Fibroblast of skin of right quadriceps (primary cell): ENCODE data around the gene SBF1.
A peak's percentile ranks its signal among the peaks of the same experiment; 100 is the strongest.
"Not testable (repeated sequence)": the region's sequence is repeated elsewhere in the genome, so short reads cannot be mapped to it uniquely, and the experiment has no call there.

Experiments used
- DNase-seq: peaks from one replicate; pipeline ENCODE4 v3.0.0-alpha.2; 2013

Gene SBF1

DNA sequence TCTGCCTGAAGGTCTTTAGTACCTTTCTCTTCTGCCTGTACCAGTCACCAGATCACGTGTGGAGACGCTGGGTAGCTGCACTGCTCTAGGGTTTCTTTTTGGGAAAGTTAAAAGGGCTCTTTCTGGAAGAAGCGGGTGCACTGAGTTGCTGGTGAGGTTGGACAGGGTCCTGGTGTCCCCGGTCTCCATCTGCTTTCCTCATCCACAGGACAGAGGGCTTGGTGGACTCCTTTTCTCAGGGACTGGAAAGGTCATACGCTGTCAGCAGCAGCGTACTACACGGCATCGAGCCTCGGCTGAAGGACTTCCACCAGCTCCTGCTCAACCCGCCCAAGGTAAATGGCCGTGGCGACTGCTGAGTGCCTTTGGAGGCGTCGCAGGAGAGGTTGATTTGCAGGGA lies 52.8 kb downstream of the SBF1 start:
- no peak for DNase-seq

DNA sequence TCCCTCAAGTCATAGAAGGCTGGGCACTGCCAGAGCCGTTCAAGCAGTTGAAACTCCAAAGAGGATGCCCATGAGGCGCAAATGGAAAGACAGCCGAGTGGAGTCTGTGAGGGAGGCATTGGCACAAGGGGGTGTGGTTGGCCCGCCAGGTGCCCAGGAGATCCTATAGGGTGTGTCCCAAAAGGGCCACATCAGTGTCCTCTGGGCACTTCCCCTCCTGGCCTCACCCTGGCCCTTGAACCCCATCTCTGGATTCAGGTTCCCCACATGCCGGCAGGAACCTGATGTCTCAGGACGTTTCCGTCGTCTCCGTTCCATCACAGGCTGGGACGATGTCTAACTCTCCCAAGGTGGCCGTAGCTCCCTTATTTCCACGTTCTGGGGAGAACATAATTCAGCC lies 54.3 kb downstream of the SBF1 start:
- no peak for DNase-seq

DNA sequence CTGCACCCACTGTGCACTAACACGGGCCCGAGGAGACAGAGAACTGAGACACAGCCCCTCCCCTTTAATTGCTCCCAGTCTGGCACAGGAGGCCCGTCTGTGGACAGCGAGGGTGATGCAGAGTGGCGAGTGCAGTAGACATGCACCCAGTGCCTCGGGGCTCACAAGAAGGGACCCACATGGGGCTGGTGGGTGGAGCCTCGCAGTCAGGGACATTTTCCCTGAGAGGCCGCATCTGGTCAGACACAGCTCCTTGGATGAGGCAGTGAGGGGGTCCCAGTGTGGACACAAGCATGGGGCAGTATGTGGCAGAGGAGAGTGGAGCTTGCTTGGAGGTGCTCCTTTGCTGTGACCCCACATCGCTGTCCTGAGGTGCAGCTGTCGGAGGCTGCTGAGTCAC lies 54.8 kb downstream of the SBF1 start:
- DNase-seq: no peak

DNA sequence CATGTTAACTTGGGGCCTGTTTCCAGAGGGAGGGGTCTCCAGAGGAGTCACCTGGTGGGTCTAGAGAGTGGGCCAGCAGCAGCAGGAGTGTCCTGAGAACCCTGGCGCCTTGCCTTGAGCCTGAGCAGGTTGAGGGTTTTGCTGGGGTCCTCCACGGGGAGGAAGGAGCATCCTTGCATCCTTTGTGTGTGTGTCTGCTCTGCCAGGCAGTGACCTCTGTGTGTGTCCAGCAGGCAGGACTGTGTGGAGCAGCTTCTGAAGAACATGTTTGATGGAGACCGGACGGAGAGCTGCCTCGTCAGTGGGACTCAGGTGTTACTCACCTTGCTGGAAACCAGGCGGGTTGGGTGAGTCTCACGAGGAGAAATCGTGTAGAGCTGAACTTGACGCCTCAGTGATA lies 55.7 kb downstream of the SBF1 start:
- DNase-seq: no peak

DNA sequence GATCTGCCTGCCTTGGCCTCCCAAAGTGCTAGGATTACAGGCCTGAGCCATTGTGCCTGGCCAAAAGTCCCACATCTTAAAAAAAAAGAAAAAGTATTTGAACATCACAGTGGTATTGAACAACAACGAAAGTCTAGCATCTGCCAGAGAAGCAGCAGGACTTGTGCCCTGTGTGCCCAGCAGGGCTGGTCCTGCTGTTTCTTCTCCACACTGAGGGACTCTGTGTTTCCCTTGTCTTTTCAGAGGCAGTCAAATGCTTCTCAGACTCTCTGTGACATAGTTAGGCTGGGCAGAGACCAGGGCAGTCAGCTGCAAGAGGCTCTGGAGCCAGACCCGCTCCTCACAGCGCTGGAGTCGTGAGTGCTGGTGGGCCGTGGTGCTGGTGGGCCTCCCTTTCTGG lies 56.2 kb downstream of the SBF1 start:
- DNase-seq: no peak

DNA sequence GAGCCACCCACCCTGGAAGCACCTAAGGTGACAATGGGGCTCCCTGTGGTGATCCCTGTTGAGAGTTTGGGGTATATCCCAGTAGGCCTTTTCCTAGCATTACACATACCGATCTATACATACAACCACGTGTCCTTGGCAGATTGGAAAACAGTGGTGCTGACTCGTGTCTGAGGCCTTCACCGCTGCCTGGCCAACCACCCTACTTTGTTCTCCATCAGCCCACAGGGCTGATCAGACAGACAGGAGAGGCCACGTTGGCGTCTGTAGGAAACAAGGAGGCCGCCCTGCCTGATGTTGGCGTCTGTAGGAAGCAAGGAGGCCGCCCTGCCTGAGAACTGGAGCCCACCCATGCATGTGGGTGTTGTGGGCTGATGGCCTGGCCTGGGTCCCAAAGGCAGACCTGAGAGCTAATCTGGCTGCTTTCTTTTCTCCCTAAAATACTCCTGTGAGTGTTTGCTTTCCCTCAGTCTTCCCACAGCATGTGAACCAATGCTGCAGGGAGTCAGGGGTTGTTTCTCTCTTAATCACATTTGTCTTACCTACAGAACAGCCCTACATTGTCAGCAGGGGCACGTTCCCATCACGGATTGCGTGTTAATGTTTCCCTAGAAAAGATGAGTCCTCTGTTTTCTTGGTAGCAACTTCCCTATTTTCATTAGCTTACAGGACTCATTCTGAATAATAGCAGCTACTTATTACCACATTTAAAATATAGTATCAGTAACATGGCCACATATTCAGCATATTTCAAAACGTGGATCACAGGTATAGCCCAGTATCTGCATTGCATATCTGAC lies 57.2 kb downstream of the SBF1 start:
- peak; percentile 49 for DNase-seq

DNA sequence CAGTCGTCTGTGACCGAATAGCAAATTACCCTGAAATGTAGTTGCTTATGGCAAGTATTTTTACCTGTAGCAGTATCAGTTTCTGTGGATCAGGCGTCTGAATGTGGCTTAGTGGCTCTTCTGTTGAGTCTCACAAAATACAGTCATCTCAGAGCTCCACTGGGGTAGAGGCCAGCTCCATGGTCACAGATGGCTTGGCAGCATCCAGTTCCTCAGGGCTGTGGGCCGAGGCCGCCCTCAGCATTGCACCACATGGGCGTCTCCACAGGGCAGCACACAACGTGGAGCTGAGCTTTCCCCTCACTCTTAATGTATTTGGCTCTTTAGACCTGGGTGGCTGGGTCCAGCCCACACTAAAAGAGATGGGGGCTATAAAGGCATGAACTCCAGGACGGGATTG lies 57.8 kb downstream of the SBF1 start:
- no peak for DNase-seq

DNA sequence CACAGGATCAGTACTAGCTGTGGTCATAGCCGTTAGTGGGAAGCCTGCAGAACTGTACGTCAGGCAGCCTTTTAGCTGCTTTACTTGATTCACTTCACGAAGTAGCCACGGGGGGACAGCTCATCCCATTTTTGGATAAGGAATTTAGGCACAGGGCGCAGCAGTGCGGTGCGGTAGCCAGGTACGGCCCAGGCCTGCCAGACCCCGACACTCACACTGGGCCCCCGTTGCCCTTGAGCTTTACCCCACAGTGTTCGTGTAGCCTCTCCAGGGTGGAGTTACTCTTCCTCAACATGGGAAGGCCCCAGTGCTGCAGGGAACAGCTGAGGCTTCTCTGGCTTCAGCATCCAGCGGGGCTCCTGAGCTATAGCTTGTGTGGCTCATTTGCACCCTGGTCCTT lies 59.4 kb downstream of the SBF1 start:
- no peak for DNase-seq

DNA sequence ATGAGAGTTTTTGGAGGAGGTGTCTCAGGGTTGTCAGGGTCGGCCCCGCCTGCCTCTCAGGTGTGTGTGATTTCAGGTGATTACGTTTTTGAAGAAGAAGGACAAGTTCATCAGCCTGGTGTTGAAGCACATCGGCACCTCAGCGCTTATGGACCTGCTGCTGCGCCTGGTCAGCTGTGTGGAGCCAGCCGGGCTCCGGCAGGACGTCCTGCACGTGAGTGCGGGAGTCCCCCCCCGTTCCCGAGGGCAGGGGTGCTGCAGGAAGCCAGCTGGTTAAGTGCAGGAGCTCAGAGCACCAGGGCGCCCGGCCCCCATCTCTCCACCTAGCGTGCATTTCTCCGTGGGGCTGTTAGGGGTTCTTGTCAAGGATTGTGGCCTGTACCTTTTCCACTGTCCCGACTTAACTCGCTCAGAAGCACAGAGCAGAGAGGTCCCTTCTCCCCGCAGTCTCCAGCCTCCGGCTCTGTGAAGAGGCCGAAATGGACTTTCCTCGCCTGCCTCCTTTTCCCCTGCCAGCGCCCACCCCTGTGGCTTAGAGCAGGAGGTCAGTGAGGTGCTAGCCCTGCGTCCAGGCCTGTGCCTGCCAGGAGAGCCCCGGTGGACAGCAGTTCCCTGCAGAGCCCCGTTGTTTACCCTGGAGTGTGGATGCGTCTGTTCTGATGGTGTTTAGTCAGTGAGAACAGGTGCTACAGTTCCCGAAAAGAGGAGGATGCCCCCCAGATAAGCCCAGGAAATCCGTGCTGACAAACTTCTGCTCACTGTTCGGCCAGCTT lies 60.2 kb downstream of the SBF1 start:
- no peak for DNase-seq

DNA sequence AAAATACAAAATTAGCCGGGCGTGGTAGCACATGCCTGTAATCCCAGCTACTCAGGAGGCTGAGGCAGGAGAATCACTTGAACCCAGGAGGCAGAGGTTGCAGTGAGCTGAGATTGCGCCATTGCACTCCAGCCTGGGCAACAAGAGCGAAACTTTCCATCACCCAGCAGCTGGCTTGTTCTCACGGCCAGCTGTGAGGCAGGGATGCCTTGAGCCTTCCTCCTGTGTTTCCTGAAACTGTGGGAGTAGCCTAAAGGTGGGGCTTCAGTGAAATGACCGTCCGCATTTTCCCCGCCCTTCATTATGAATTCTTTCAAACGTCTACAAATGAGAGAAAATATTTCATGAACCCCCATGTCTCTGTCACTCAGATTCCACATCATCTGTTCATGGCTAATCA lies 65.9 kb downstream of the SBF1 start:
- not testable (repeated sequence) for DNase-seq

DNA sequence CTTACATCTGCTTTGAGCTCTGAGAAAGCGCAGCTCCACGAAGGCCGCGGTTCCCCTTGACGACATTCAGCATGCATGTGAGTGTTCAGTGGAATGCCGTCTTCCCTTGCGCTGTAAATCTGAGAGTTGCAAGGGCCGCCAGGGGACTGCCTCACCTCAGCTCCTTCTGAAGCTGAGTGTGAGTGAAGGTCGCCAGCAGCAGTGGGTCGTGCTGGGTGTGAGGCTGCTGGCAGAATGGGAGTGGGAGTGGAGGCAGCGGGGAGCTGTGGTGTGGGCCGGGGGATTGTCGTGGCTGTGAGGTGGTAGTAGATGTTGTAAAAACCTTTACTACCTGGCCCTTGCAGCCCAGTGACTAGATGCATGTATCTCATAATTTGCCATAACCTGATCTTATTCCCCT lies 66.5 kb downstream of the SBF1 start:
- DNase-seq: no peak

DNA sequence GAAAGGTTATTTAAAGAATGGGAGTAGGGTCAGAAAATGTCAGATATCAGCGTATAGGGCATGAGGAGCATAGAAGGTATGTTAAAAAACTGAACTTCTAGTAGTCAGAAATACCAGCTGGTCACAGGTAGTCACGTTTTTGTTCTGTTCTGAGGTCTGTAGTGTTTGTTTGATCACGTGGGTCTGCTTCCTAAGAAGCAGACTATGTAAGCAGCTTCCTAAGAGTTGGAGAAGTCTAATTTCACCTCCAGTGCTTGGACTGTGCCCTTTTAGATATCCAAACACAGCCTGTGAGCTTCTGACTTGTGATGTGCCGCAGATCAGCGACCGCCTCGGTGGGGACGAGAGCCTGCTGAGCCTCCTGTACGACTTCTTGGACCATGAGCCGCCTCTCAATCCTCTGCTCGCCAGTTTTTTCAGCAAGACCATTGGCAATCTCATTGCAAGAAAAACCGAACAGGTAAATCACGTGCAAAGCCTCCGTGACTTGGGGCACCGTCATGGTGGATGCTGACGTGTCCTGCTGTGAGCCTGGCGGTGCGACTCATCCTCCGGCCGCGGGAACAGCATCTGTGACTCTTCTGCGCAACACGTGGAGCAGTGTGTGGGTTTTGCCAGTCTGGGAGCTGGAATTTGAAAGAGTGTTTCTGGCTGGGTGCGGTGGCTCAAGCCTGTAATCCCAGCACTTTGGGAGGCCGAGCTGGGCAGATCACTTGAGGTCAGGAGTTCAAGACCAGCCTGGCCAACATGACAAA lies 68.2 kb downstream of the SBF1 start:
- DNase-seq: no peak

DNA sequence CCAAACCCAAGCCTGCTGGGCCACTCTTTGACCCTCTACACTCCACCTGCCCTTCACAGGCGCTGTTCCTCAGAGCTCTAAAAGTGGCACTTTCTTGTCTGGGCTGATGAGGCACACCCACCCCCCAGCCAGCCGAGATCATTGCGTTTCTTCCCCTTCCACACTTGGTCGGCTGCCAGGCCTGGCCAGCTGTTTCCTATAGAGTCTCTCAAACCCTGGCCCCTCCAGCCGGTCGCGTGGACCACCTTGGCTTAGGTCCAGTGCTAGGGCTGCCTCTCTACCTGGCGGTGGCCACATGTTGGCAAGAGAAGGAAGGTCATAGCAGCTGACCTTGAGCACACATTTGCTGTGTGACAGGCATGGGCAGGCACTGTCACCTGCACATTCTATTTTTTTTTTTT lies 71.1 kb downstream of the SBF1 start:
- DNase-seq: no peak

DNA sequence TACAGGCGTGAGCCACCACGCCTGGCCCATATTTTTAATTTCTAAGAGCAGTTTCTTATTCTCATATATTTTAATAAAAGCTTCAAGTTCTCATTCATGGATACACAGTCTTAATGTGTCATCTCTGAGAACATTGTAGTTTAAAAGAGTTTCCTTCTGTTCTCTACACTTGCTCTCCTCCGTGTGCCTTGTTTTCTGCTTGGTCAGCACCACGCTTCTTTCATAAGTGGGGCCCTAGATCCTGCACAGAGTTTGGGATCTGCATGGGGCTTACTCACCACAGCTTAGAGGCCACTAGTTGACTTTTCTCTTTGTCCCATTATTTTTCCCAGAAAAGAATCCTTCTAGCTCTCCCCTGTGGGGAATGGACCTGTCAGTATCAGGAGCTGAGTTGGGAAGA lies 72.9 kb downstream of the SBF1 start:
- no peak for DNase-seq

DNA sequence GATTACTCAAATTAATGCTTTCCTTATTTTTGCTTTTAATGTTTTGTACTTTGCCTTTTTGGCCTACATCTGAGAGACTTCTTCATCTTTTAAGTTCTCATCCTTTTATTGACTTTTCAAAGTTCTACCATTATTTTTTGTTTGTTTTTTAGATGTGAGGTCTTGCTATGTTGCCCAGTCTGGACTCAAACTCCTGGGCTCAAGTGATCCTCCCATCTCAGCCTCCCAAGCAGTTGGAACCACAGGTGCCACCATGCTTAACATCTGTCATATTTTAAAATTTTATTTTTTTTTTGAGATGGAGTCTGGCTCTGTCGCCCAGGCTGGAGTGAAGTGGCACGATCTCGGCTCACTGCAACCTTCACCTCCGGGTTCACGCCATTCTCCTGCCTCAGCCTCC lies 73.9 kb downstream of the SBF1 start:
- no peak for DNase-seq

DNA sequence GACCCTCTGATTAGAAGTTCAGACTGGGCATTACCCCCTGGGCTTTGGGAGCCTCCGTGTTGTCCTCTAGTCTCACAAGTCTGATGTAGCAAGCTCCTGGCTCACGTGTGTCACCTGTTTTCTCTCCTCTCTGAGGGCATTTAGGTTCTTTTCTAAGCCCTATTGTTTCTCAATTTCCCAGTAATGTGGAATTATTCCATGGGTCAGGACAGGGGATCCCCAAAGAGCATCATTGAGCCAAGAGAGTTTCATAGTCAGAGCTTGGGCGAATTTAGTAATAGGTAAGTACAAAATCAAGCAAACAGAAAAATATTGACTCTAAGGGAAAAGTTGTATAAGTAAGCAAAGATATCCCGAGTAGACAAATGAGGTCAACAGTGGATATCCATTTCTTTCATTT lies 74.4 kb downstream of the SBF1 start:
- no peak for DNase-seq

DNA sequence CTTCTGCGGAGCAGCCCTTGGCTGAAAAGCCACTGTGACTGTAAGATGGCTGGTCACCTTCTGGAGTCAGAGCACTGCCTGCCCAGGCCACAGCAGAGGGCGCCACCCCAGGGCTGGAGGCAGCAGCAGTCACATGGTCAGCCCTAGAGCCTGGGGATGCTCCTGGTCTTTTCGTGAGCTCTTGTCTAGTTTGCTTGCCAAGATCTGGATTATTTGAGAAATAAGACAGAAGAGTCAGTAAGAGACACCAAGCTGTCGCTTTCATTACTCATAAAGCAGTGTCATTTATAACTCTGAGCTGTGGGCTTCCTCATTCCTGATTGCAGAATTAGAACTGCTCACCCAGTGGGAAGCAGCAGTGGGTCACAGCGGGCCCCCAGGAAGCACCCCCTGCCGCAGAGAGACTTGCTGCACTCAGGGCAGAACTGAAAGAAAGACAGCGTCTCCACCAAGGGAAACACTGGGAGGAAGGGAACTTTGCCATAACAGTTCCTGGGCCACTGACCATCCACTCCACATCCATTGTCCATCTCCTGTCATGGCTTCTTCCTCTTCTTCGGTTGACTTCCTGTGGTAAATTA lies 75.0 kb downstream of the SBF1 start:
- DNase-seq: no peak

DNA sequence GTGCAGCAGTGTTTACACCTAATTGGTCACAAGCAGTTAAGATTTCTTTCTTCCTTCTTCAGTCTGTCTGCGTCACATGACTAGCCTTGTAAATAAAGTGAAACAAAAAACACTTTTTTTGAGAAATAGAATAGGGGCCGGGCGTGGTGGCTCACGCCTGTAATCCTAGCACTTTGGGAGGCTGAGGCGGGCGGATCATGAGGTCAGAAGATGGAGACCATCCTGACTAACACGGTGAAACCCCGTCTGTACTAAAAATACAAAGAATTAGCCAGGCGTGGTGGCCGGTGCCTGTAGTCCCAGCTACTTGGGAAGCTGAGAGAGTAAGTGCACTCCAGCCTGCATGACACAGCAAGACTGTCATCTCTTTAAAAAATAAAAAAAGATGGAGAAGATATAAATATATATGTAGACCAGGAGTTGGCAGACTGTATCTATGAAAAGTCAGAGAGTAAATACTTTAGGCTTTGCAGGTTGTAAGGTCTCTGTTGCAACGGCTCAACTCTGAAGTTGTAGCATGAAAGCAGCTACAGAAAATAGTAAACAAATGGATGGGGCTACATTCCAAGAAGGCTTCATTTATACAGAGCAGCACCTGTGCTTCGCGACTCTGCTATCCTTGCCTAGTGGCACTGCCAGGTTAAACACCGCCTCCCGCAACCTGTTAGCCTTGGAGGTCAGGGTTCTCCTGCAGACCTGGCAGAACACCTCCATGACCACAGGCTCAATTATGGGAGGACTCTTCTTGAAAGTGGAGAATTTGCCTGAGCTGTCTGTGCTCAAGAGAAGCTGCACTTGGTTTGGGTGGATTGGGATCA lies 75.8 kb downstream of the SBF1 start:
- DNase-seq: no peak

DNA sequence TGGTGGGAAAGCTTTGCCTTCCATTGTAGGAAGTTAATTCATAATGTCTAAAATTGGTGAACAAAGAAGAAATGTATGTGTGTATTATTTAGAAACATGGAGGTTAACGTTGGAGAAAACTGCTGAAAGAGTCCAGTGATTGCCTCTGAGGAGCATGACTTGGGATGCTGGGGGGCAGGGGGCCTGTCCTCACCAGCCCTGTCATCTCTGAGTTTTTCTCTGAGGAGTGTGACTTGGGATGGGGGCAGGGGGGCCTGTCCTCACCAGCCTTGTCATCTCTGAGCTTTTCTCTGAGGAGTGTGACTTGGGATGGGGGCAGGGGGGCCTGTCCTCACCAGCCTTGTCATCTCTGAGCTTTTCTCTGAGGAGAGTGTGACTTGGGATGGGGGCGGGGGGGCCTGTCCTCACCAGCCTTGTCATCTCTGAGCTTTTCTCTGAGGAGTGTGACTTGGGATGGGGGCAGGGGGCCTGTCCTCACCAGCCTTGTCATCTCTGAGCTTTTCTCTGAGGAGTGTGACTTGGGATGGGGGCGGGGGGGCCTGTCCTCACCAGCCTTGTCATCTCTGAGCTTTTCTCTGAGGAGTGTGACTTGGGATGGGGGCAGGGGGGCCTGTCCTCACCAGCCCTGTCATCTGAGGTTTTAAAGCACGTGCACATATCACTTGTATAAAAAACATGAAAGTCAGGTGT lies 77.3 kb downstream of the SBF1 start:
- DNase-seq: not testable (repeated sequence)

DNA sequence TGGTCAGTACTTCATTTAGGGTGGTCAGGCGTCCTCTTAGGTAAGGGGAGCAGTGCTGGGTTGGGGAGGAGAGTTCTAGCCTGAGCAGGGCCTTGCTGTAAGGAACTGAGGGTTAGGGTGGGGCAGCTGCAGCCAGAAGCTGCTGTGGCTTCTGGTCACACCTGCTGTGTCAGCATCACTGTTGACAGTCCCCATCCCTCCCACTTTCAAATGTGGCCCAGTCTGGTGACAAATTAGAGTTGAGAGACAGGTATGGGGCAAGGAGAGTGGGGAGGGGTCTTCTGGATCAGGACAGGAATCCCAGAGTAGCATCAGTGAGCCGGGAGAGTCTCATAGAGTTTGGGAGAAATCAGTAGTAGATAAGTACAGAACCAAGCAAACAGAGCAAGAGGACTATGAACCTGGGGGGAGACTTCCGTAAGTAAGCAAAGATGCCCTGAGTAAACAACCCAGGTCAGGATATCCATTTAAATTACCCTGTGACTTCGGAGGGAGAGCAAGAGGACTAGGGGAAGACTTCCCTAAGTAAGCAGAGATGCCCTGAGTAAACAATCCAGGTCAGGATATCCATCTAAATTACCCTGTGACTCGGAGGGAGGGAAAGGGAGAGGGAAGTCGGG lies 78.0 kb downstream of the SBF1 start:
- no peak for DNase-seq
